Esophagus squamous epithelium (tissue), 5 donors: Measurements from ENCODE around the gene FAM177A1. TPM values are rescaled to one million over a fixed set of nuclear protein-coding genes. Genes with fewer than 3 reads are reported as not detected.
"Not testable (repeated sequence)": the region's sequence is repeated elsewhere in the genome, so short reads cannot be mapped to it uniquely, and the experiment has no call there.

ENCODE experiments used
- DNase-seq: peaks from one replicate; lab custom pipeline; 2025; lab: John Stamatoyannopoulos, UW
- H3K27ac ChIP-seq, 4 donors: fragments of 200-600 bp; sonication (generic); one replicate each; pipeline ENCODE4 v1.5.1; 2016 to 2019; ENCODE audit warnings: mild to moderate bottlenecking in 1 of 4
- H3K27me3 ChIP-seq, 4 donors: fragments of 200-600 bp; sonication (generic); 1 replicate in 3 of 4; 2 replicates in 1 of 4; pipeline versions ENCODE4 v1.5.1 to v1.6.0; 2017 to 2021; ENCODE audit warnings: antibody characterized with exemption in 1 of 4
- H3K36me3 ChIP-seq, 3 donors: fragments of 200-600 bp; sonication (generic); one replicate each; pipeline ENCODE4 v1.5.1; 2016 to 2019
- H3K4me1 ChIP-seq, 3 donors: fragments of 200-600 bp; sonication (generic); one replicate each; pipeline ENCODE4 v1.5.1; 2017 to 2019
- H3K4me3 ChIP-seq, 4 donors: fragments of 200-600 bp; sonication (generic); 1 replicate in 3 of 4; 2 replicates in 1 of 4; pipeline ENCODE4 v1.5.1; 2016 to 2019; ENCODE audit warnings: mild to moderate bottlenecking in 2 of 4, moderate library complexity in 1 of 4
- H3K9me3 ChIP-seq, 3 donors: fragments of 200-600 bp; sonication (generic); one replicate each; pipeline ENCODE4 v1.5.1; 2016 to 2019
- POLR2A ChIP-seq, 4 donors: fragments of 450-650 bp; IDR thresholded peaks; one replicate each; pipeline ENCODE4 v1.6.1; 2017; ENCODE audit warnings: antibody characterized with exemption in 4 of 4, mild to moderate bottlenecking in 4 of 4, moderate library complexity in 3 of 4
- WGBS, 2 donors: methylation state at CpG; one replicate each; pipeline ENCODE4 v1.1.5; 2018; 5-methylcytosine and 5-hydroxymethylcytosine counted together
- intact Hi-C: fragments of 100-400 bp; cut with DNase I; formaldehyde crosslinking; loops from one replicate; pipeline ENCODE4 v1.15.0; 2022
- total RNA-seq, 4 donors: library from RNA; depleted of rRNA; stranded (reverse); fragments of >200 nt; gene quantifications; one replicate each; pipeline ENCODE4 v1.1.0, GENCODE V29; 2016
- TF ChIP-seq, protein P1 (sequence below), 6 experiments: fragments of 450-650 bp in 4 of 6; fragments of 200-600 bp in 2 of 6; sonication (generic) in 2 of 6; IDR thresholded peaks; one replicate each; pipeline ENCODE4 v1.5.1; 2016 to 2019; ENCODE audit warnings: antibody characterized with exemption in 6 of 6, mild to moderate bottlenecking in 4 of 6, moderate library complexity in 4 of 6
- donor health status: DM: yes; HTN: yes; CAD: no.

The FAM177A1 gene
- total RNA-seq, 4 donors from 2014 or later = 25.9 to 35.9 (median 28.3) TPM

DNA sequence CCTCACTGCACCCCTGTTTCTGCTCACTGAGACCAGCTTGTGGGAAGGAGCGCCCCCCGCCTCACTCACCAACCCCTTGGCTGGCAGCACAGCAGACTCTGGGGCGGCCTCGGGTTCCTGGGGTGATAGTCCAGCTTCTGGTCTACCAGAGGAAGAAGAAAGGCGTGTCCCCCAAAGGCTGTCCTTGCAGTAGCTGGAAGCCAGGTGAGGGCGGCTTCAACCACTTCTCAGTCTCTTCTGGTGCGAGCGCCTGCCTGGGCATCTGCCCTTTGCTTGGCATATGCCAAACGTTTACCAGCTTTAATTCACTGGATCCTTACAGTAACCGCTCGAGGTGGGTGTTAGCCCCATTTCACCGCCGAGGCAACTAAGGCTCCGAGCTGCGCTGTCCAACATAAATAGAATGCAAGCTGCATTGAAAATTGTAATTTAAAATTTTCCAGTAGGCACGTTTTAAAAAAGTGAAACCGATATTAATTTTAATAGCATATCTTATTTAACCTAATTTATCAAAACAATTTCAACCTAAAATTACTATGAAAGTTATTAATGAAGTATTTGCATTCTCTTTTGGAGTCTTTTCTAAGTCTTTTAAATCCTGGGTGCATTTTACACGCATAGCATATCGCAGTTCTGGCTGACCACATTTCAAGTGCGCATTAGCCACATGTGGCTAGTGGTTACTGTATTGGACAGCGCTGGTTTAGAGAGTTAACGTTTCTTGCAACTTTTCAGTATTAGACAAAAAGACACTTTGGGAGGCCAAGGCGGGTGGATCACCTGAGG lies 872 bp downstream of the FAM177A1 start:
- Histone ChIP-seq H3K27ac (peak overlapping the region; percentile 98 to 100 (median 99)), H3K9me3 (no peaks in the 10 kb centered on the region), H3K36me3 (peaks cover 0 to 32% (median 0%) of the 10 kb centered on the region in 3 donors), H3K4me3 (peak overlapping the region; percentile 86 to 94 (median 88)), H3K4me1 (peaks cover 6 to 59% (median 16%) of the 10 kb centered on the region in 3 donors), H3K27me3 (no peaks in the 10 kb centered on the region)
- 15 to 28% methylated on average over 17 to 22 of the region's 23 CpGs for WGBS, 2 donors
- intact Hi-C loops = loop anchor here (5.0 kb wide), 1 partner anchor 65 kb away; the partner anchor contains the start of gene SRP54
- DNase-seq = peak; percentile 26
- TF ChIP-seq, protein P1, sequence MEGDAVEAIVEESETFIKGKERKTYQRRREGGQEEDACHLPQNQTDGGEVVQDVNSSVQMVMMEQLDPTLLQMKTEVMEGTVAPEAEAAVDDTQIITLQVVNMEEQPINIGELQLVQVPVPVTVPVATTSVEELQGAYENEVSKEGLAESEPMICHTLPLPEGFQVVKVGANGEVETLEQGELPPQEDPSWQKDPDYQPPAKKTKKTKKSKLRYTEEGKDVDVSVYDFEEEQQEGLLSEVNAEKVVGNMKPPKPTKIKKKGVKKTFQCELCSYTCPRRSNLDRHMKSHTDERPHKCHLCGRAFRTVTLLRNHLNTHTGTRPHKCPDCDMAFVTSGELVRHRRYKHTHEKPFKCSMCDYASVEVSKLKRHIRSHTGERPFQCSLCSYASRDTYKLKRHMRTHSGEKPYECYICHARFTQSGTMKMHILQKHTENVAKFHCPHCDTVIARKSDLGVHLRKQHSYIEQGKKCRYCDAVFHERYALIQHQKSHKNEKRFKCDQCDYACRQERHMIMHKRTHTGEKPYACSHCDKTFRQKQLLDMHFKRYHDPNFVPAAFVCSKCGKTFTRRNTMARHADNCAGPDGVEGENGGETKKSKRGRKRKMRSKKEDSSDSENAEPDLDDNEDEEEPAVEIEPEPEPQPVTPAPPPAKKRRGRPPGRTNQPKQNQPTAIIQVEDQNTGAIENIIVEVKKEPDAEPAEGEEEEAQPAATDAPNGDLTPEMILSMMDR (IDR thresholded peaks at IDR 0.05) = peak in 3 of 6 experiments; percentile 18 to 28 (median 18)
- TF ChIP-seq POLR2A (IDR thresholded peaks at IDR 0.05) = no peak

DNA sequence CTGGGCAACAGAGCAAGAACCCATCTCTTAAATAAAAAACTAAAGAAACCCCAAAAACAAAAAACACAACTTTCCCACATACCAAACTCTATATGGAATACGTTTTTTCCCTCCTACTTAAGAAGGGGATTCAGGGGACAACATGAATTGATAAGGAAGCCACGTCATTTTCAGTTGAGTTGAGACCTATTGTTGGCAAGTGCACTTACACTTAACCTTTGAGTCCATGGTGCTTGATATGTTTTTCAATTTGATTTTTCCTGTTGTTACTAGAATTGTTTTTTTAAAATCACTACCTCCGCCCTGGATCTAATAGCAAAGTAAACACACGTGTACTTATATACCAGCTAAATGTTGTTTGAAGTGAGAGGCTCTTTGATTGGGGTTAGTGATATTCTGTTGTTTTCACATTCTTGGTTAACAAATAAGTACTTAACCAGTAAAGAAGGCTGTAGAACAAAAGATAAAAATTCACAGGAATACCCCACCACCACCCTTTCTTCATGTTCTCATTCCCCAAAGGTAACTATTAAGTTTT lies 2.0 kb downstream of the FAM177A1 start:
- TF ChIP-seq, protein P1 (IDR thresholded peaks at IDR 0.05) = no peak
- TF ChIP-seq POLR2A (IDR thresholded peaks at IDR 0.05) = no peak
- intact Hi-C loops = loop anchor here (5.0 kb wide), 1 partner anchor 66 kb away; the partner anchor contains the start of gene SRP54
- H3K4me3 ChIP-seq = no peak overlapping the region
- H3K4me1 ChIP-seq = peaks cover 6 to 62% (median 16%) of the 10 kb centered on the region in 3 donors
- H3K9me3 ChIP-seq = no peaks in the 10 kb centered on the region
- H3K27ac ChIP-seq = no peak overlapping the region
- WGBS, 2 donors = 72 to 79% methylated on average over 4 of the region's 4 CpGs
- no peak for DNase-seq
- no peaks in the 10 kb centered on the region for H3K27me3 ChIP-seq
- H3K36me3 ChIP-seq = peaks cover 0 to 43% (median 0%) of the 10 kb centered on the region in 3 donors

GRCh38 chr14:35050652-35051051 lies 4.6 kb downstream of the FAM177A1 start:
- no peak for DNase-seq
- 0 to 8% methylated on average over 1 of the region's 1 CpG for WGBS, 2 donors
- Histone ChIP-seq H3K27me3 (no peaks in the 10 kb centered on the region), H3K36me3 (peaks cover 0 to 68% (median 0%) of the 10 kb centered on the region in 3 donors), H3K4me3 (no peak overlapping the region), H3K9me3 (no peaks in the 10 kb centered on the region), H3K27ac (peak overlapping the region in 1 of 4 donors; percentile 48), H3K4me1 (peaks cover 6 to 53% (median 14%) of the 10 kb centered on the region in 3 donors)
- TF ChIP-seq, protein P1 (IDR thresholded peaks at IDR 0.05) = no peak
- no peak for TF ChIP-seq POLR2A (IDR thresholded peaks at IDR 0.05)
- intact Hi-C loops = no loop called here

DNA sequence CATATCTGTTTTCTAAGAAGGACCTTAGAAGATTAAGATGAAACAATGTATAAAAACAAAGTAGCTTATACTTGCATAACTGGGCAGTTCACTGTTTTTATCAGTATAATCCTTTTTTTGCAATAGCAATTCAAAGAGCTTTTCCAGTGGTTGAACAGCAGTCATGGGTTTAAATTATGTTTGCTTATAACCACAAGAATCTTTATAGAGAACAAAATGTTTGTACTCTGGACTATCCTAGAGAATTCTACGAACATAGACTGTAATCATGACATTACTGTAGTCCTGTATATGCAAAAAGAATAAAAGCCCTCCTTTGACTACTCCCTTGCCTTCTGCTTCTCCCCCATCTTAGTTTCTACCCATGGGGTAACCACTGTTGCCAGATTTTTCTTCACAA lies 5.7 kb downstream of the FAM177A1 start:
- Histone ChIP-seq H3K4me1 (peaks cover 6 to 50% (median 14%) of the 10 kb centered on the region in 3 donors), H3K27me3 (no peaks in the 10 kb centered on the region), H3K27ac (no peak overlapping the region), H3K9me3 (no peaks in the 10 kb centered on the region), H3K4me3 (no peak overlapping the region), H3K36me3 (peaks cover 0 to 79% (median 3%) of the 10 kb centered on the region in 3 donors)
- WGBS, 2 donors = 68 to 80% methylated on average over 1 of the region's 1 CpG
- TF ChIP-seq, protein P1 (IDR thresholded peaks at IDR 0.05) = no peak
- TF ChIP-seq POLR2A (IDR thresholded peaks at IDR 0.05) = no peak
- no peak for DNase-seq
- intact Hi-C loops = no loop called here

GRCh38 chr14:35052637-35053036 lies 6.6 kb downstream of the FAM177A1 start:
- Histone ChIP-seq H3K4me3 (no peak overlapping the region), H3K4me1 (peaks cover under 1 to 42% (median 9%) of the 10 kb centered on the region in 3 donors), H3K9me3 (no peaks in the 10 kb centered on the region), H3K27ac (no peak overlapping the region), H3K36me3 (peaks cover 0 to 88% (median 3%) of the 10 kb centered on the region in 3 donors), H3K27me3 (no peaks in the 10 kb centered on the region)
- intact Hi-C loops = no loop called here
- TF ChIP-seq POLR2A (IDR thresholded peaks at IDR 0.05) = no peak
- TF ChIP-seq, protein P1 (IDR thresholded peaks at IDR 0.05) = no peak
- no peak for DNase-seq
- 90 to 92% methylated on average over 2 of the region's 2 CpGs for WGBS, 2 donors

DNA sequence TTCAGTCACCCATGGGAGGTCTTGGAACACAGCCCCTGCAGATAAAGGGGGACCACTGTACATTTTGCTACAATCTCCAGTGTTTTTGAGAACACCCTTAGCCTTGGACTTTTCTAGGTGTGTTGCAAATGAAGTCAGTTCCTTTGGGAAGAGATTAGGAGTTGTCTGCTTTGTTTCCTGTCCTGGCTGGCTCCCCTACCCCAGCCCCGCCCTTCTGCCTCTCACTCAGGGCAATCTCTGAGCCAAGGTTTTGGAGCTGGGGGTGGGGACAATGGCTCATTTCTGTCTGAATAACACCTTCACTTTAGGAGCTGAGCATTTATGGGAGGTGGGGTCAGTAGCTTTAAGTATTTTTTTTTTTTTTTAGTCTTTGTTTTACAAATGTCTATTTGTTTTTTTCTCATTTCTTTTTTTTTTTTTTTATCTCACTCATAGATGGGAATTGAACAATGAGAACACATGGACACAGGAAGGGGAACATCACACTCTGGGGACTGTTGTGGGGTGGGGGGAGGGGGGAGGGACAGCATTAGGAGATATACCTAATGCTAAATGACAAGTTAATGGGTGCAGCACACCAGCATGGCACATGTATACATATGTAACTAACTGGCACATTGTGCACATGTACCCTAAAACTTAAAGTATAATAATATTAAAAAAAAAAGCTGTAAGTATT lies 15.2 kb downstream of the FAM177A1 start:
- H3K4me3 ChIP-seq, H3K27me3 ChIP-seq, H3K27ac ChIP-seq, intact Hi-C loops, H3K9me3 ChIP-seq, DNase-seq: not testable (repeated sequence)
- H3K36me3 ChIP-seq = peaks cover 0 to 77% (median 5%) of the 10 kb centered on the region in 3 donors
- 67 to 80% methylated on average over 1 of the region's 1 CpG for WGBS, 2 donors
- peaks cover 0 to 11% (median 4%) of the 10 kb centered on the region in 3 donors for H3K4me1 ChIP-seq

GRCh38 chr14:35065731-35066130 lies 19.7 kb downstream of the FAM177A1 start:
- H3K4me1 ChIP-seq, H3K27ac ChIP-seq, DNase-seq, H3K27me3 ChIP-seq, H3K4me3 ChIP-seq, intact Hi-C loops, H3K9me3 ChIP-seq: not testable (repeated sequence)
- WGBS, 2 donors = 81 to 92% methylated on average over 5 of the region's 5 CpGs
- peaks cover 0 to 73% (median 5%) of the 10 kb centered on the region in 3 donors for H3K36me3 ChIP-seq
